ENCODE measurements around the gene STAB2. TPM values are rescaled to one million over a fixed set of nuclear protein-coding genes. Genes with fewer than 3 reads are reported as not detected.

The STAB2 gene
- total RNA-seq: not detected in 2 replicates
- total RNA-seq (2013): 0.09 TPM
- polyA plus RNA-seq: not detected in 2 replicates
- not detected in 2 replicates for polyA minus RNA-seq

- DNase-seq (no peak), ATAC-seq (ENCODE audit: low read depth) (no peak)
- no peaks in the 10 kb centered on the region for H3K4me1 Mint-ChIP-seq
- Histone ChIP-seq H3K9me3 (ENCODE audit: control extremely low read depth in 1 of 3, control insufficient read depth in 2 of 3, insufficient read depth in 1 of 3, low read length in 2 of 3) (no peaks in the 10 kb centered on the region), H3K79me2 (ENCODE audit: control insufficient read depth, insufficient read depth, low read length) (no peaks in the 10 kb centered on the region), H3K36me3 (replicated peaks in 1 of 2; ENCODE audit: control extremely low read depth in 1 of 2, control insufficient read depth in 1 of 2, extremely low read depth in 1 of 2, insufficient read depth in 2 of 2, low read length in 1 of 2) (no peaks in the 10 kb centered on the region), H3K27ac (ENCODE audit: low read length in 2 of 2) (no peak within 1 kb of the TSS), H2AFZ (ENCODE audit: insufficient read depth, low read depth, low read length, poor library complexity, severe bottlenecking) (no peak within 1 kb of the TSS), H3K27me3 (replicated peaks in 1 of 4; ENCODE audit: control extremely low read depth in 1 of 4, control insufficient read depth in 3 of 4, insufficient read depth in 4 of 4, low read length in 3 of 4) (no peaks in the 10 kb centered on the region), H3K4me3 (ENCODE audit: control extremely low read depth in 1 of 5, extremely low read depth in 1 of 5, insufficient read depth in 1 of 5, low read depth in 2 of 5, low read length in 4 of 5) (no peak within 1 kb of the TSS), H4K20me1 (ENCODE audit: control insufficient read depth, insufficient read depth, low read length, poor library complexity, severe bottlenecking) (no peaks in the 10 kb centered on the region), H3K9ac (ENCODE audit: low read length) (no peak within 1 kb of the TSS), H3K4me1 (ENCODE audit: control insufficient read depth in 2 of 2, insufficient read depth in 2 of 2, low read length in 2 of 2) (no peaks in the 10 kb centered on the region), H3K4me2 (replicated peaks; ENCODE audit: low read depth, low read length, poor library complexity, severe bottlenecking) (no peak within 1 kb of the TSS)
- peaks cover 13% of the 10 kb centered on the region for H3K27me3 Mint-ChIP-seq
- H3K9me3 Mint-ChIP-seq (ENCODE audit: insufficient read depth): no peaks in the 10 kb centered on the region
- CTCF ChIA-PET: interaction anchor here (0.7 kb wide), 1 partner anchor 14 kb away, joined by 3 read pairs; no protein-coding TSS in a partner anchor
- WGBS (ENCODE audit: insufficient coverage): 69% methylated on average over 7 of the region's 9 CpGs
- intact Hi-C loops (cut with micrococcal nuclease): no loop called here
- TF ChIP-seq EZH2 (IDR thresholded peaks at IDR 0.05; ENCODE audit: borderline replicate concordance, insufficient read depth, low read depth, low read length, poor library complexity, severe bottlenecking) (no peak), CTCF (IDR thresholded peaks at IDR 0.05) (no peak)
- POLR2A ChIA-PET: no interaction called here
- no peak within 1 kb of the TSS for H3K4me3 Mint-ChIP-seq
- H3K27ac Mint-ChIP-seq: no peak within 1 kb of the TSS
Observed at GRCh38 chr12:103586791-103587370, at the start of gene STAB2. Gene STAB2, plus strand, starts transcription at chr12:103587273. Its CDS starts 204 bp downstream, at chr12:103587477.

GRCh38 chr12:103538397-103538796 lies 48.7 kb upstream of the STAB2 start:
- H3K9me3 Mint-ChIP-seq (ENCODE audit: insufficient read depth): no peaks in the 10 kb centered on the region
- Histone ChIP-seq H3K4me2 (replicated peaks; ENCODE audit: low read depth, low read length, poor library complexity, severe bottlenecking) (no peak overlapping the region), H3K9ac (ENCODE audit: low read length) (no peak overlapping the region), H3K4me3 (ENCODE audit: control extremely low read depth in 1 of 5, extremely low read depth in 1 of 5, insufficient read depth in 1 of 5, low read depth in 2 of 5, low read length in 4 of 5) (no peak overlapping the region), H3K36me3 (replicated peaks in 1 of 2; ENCODE audit: control extremely low read depth in 1 of 2, control insufficient read depth in 1 of 2, extremely low read depth in 1 of 2, insufficient read depth in 2 of 2, low read length in 1 of 2) (no peaks in the 10 kb centered on the region), H3K79me2 (ENCODE audit: control insufficient read depth, insufficient read depth, low read length) (no peaks in the 10 kb centered on the region), H3K4me1 (ENCODE audit: control insufficient read depth in 2 of 2, insufficient read depth in 2 of 2, low read length in 2 of 2) (no peaks in the 10 kb centered on the region), H3K27me3 (replicated peaks in 1 of 4; ENCODE audit: control extremely low read depth in 1 of 4, control insufficient read depth in 3 of 4, insufficient read depth in 4 of 4, low read length in 3 of 4) (no peaks in the 10 kb centered on the region), H3K27ac (ENCODE audit: low read length in 2 of 2) (no peak overlapping the region), H4K20me1 (ENCODE audit: control insufficient read depth, insufficient read depth, low read length, poor library complexity, severe bottlenecking) (no peaks in the 10 kb centered on the region), H3K9me3 (ENCODE audit: control extremely low read depth in 1 of 3, control insufficient read depth in 2 of 3, insufficient read depth in 1 of 3, low read length in 2 of 3) (no peaks in the 10 kb centered on the region), H2AFZ (ENCODE audit: insufficient read depth, low read depth, low read length, poor library complexity, severe bottlenecking) (no peak overlapping the region)
- ChIA-PET POLR2A (no interaction called here), CTCF (interaction anchor here (1.9 to 4.1 kb wide), 2 partner anchors 10 to 42 kb away, joined by 8 to 26 read pairs; no protein-coding TSS in a partner anchor)
- ATAC-seq (ENCODE audit: low read depth): no peak
- intact Hi-C loops (cut with micrococcal nuclease): no loop called here
- H3K27ac Mint-ChIP-seq: no peak overlapping the region
- TF ChIP-seq CTCF (IDR thresholded peaks at IDR 0.05) (no peak), EZH2 (IDR thresholded peaks at IDR 0.05; ENCODE audit: borderline replicate concordance, insufficient read depth, low read depth, low read length, poor library complexity, severe bottlenecking) (no peak)
- no peaks in the 10 kb centered on the region for H3K4me1 Mint-ChIP-seq
- no peak for DNase-seq
- H3K4me3 Mint-ChIP-seq: no peak overlapping the region
- no peaks in the 10 kb centered on the region for H3K27me3 Mint-ChIP-seq
- WGBS (ENCODE audit: insufficient coverage): 86% methylated on average over 1 of the region's 1 CpG
